Stimulated activated CD4-positive, alpha-beta T cell treated with anti-CD3 and anti-CD28 coated beads, Interleukin-1b, Interleukin-23, amount 100 ng/mL, for 48 hours (primary cell): ENCODE results near the gene MISP.

ENCODE experiments used
- DNase-seq: peaks from one replicate; pipeline ENCODE4 v3.0.0-alpha.2; 2020

Gene MISP

DNA sequence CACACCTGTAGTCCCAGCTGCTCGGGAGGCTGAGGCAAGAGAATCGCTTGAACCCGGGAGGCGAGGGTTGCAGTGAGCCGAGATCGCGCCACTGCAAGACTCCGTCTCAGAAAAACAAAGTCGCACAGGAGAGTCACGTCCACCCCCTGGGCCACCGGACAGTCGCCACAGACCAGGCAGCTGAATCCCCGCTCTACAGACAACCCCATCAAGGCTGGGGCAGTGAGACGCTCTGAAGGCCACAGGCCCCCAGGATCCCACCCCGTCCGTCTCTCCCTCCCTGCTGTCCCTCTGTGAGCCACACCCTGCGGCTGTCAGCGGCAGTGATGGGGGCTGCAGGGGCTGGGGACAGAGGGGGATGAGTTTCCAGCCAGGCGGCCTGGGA is 30.9 kb downstream of the MISP start:
- no peak for DNase-seq

GRCh38 chr19:782185-782877 is 31.4 kb downstream of the MISP start:
- no peak for DNase-seq

DNA sequence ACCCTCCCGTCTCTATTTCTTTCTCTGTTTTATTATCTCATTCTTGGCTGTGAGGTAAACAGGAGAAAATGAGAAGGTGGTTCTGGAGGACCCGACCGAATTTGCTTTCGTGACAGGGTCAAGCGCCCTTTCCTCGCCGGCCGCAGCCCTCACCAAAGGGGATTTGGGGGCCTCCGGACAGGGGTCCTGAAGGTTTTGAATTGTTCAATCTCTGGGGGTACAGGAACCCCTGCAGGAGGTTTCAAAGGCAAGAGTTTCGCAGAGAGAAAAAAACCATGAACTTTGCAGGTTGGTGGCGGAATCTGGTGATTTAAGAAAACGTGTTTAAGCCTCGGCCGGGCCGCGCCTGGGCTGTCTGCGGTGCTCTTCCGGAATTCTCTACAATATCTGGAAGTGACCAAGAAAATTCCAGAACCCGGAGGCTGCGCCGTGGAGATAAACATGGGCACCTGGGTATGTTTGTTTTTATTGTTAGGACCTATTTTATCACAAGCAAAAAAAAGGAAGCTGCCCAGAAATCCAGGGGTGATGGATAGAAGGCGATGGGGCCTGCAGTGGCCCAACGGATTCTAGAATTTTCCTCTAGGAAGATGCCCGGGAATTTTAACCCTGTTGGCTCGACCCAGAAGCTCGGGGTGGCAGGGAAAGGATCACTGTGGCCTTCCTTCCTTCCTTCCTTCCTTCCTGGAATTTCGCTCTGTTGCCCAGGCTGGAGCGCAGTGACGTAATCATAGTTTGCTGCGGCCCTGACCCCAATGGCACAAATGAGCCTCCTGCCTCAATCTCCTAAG is 32.2 kb downstream of the MISP start:
- no peak for DNase-seq

DNA sequence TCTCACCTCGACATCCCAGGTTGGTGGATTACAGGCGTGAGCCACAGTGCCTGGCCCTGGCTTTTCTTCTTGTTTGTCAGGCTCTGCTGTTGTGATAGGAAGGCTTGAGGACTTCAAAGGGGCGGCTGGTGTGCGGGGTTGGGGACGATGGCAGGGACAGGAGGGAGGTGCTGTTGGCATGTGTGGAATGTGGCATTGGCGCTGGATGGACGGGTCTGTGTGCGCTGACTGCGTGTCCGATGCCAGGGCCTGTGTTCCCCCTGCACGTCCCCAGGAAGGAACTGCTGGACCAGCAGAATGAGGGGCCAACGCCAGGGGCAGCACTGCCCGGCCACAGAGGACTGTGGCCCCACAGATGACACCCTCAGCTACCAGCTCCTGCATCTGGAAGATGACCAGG is 33.6 kb downstream of the MISP start:
- DNase-seq = no peak

GRCh38 chr19:787536-787935 is 36.6 kb downstream of the MISP start:
- DNase-seq = no peak

DNA sequence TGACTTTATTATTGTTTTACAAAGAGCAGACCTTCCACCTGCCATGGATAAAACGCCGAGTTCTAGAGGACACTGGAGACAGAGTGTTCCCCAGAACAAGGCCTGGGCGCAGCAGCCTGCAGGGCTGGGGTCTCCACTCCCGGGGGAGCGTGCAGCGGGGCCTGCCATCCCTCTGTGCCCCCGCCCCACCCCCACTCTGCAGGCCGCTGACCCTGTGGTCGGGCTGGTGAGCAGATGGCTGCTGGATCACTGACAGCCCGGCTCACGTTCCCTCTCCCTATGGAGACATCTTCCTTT is 37.7 kb downstream of the MISP start:
- DNase-seq = no peak

DNA sequence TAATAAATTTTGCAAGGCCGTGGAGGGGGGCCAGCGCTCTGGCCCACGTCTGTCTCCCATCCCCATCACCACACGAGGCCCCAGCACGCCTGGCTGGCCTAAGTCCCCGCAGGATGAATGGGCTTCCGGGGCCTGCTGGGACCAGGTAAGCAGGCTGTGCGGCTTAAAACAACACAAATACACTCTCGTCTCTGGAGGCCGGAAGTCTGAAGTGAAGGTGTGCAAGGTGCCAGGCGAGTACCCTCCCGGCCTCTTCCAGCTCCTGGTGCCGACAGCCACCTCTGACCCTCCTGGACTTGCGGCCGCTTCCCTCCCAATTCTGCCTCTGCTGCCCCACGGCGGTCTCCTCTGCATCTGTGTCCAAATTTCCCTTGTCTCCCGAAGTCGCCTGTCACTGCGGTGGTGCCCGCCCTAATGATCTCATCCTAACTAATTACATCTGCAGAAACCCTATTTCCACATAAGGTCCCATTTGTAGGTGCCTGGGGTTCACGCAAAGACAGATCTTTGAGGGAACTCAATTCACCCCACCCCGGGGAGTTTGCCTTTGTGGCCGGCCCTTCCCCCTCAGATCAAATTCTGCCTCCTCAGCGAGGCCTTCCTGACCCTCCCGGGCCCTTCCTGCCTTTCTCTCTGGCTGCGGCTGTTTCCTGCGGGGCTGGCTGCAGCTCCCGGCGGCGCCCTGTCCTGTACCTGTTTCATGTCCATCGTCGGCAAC is 38.2 kb downstream of the MISP start:
- no peak for DNase-seq

GRCh38 chr19:789701-790060 is 38.8 kb downstream of the MISP start:
- no peak for DNase-seq

GRCh38 chr19:791007-791566 is 40.2 kb downstream of the MISP start:
- no peak for DNase-seq

DNA sequence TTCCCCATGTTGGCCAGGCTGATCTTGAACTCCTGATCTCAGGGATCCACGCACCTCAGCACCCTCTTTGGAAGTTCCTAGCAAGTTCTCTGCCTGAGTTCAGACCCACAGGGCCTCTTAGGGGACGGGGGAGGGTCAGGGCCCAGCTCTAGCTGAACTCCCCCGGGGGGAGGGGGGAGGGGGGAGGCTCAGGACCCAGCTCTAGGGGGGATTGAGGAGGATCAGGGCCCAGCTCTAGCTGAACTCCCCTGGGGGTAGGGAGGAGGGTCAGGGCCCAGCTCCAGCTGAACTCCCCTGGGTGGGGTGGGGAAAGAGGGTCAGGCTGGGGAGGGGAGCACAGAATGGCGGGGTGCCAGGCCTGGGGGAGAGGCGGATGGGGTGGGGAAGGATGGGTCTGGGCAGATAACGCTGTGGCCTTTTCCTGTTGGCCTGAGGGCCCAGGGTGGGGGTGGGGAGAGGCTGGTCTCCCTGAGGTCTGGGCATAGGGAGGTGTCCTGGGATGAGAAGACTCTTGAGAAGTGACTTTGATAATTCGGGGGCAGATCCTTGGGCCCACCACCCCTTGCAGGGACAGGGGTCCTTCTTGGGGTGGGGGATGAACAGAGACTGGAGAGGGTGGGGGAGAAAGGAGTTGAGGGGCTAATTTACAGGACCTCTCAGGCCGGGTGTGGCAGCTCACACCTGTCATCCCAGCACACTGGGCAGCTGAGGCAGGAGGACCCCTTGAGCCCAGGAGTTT is 40.8 kb downstream of the MISP start:
- no peak for DNase-seq

DNA sequence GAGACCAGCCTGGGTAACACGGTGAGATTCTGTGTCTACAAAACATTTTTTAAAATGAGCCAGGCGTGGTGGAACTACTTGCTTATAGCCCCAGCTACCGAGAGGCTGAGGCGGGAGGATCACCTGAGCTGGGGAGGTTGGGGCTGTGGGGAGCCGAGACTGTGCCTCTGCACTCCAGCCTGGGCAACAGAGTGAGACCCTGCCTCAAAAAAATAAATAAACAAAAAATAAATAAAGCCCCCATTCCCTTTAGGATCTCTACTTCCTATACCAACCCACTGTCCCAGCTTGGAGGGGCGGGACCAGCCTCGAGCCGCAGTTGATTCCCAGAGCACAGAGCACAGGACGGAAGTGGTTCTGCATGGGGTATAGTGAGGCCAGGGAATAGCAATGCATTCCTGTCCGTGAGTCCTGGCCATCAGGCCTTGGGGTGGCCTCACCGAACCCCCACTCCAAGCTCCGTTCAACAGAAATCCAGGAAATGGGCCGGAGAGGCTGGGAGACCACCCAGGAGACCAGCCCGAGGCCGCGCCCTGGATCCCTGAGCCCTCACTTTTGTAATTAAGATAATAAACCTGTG is 41.5 kb downstream of the MISP start:
- DNase-seq = no peak

- DNase-seq = no peak
Observed at GRCh38 chr19:793806-794205, 42.9 kb downstream of the MISP start.

- DNase-seq = no peak
Observed at GRCh38 chr19:795073-795611, 44.2 kb downstream of the MISP start.

GRCh38 chr19:795691-796581 is 45.0 kb downstream of the MISP start:
- no peak for DNase-seq

DNA sequence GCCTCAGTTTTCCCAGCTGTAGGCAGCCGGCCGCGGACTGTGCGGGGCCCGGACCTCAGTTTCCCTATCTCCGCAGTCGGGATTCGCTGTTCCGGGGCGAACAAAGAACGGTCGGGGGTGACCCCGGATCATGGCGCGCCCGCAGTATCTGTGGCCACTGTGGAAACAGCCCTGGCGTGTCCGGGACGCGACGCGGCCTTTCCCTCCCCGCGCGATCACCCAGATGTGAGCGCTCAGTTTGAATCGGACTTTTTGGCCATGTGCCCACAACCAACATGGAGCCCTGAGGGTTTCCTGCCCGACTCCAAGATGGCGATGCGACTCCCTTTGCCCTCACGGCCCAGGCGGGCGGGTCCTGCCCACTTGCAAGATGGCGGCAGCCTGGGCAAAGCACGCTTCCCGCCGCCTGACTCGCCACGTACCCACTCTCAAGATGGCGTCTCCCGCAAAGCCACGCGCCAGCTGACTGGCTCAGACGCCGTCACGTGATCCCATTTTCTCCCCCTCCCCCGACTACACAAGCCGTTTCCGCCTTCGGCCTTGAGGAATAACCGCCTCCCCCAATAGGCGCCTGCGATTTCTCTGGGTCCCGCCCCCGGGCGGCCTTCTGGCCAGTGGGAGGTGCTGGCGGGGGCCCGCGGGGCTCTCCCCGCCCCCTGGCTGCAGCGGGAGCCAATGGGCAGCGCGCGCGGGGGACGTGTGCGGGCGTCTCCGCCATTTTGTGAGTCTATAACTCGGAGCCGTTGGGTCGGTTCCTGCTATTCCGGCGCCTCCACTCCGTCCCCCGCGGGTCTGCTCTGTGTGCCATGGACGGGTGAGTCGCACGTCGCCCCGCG is 46.0 kb downstream of the MISP start, which contains the start of gene PTBP1:
Gene PTBP1 (plus strand): TSS at position 761 of the 836 bp plus-strand sequence. CDS start 46 bp downstream, at position 807.
- peak; percentile 100 for DNase-seq

DNA sequence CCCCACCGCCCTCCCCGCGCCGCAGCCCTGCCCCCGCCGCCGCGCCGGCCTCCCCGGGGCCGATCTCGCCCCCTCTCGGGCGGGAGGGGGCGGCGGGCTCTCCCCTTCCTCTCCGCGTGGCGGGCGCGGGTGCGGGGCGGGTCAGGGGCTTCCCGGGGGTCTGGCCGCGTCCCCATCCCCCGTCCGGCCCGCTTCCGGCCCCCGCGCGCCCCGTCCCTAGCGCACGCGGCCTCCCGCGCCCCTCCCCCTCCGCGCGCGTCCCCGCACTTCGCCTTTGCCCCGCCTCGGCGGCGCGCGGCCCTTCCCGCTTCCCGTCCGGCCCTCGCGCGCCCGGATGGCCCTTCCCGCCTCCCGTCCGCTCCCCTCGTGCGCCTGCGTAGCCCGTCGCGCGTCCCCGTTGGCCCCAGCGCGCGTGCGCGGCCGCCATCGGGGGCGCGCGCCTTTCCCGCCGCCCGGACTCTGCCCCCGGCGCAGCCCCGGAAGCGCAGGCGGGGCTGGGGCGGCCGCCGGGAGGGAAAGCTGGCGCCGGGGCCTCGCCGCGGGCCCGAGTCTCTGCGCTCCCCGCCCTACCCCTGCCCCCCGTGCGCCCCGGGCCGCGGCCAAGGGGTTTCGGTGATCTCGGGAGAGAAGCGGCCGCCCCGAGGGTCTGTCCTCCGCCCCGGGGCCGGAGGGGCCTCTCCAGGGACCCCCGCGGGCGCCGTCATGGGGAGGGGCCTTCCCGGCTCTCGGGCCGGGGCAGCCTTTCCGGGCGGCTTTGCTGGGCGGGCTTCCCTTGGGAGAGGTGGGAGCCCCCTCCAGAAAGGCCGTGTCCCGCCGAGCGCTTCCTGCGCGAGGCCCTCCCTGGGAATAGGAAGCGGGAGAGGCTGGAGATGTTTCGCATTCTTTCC is 46.9 kb downstream of the MISP start:
- DNase-seq = peak; percentile 90

DNA sequence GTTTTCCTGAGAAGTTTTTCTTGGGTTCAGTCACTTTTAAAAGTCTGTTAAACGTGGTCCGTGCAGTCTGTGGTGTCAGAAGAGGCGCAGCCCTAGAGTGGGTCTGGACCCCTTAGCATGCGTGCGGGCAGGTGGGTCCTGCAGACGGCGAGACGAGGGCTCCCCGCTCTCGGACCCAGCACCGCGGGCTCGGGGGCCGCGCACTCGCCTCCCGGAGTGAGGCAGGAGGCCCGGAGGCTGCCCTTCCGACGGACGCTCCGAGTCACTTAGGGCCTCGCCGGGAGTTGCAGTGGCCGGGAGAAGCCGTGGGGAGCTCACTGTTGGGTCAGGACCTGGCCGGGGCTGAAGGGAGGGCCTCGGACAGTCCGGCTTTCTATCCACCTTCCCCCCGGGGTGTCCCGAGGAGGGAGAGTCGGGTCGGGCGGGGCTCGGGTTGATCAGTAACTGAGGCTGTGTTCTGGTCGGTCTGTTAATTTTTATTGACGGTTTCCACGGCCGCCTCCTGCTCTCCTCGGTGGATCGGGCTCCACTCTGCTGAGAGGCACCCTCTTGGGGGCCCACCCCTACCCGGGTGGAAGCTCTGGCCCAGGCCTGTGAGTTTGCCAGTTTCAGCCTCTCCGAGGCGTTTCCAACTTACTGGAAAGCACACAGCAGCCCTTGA is 47.6 kb downstream of the MISP start:
- DNase-seq = no peak

- no peak for DNase-seq
Observed at GRCh38 chr19:799076-799881, 48.4 kb downstream of the MISP start.
